Loucy (cell line): ENCODE results near the gene POU5F1.

Experiments
- H2AFZ ChIP-seq: fragments of 200-600 bp; sonication (generic); 2 replicates; pipeline ENCODE4 v1.6.0; 2016; ENCODE audit warnings: antibody characterized with exemption, mild to moderate bottlenecking, low read length, moderate library complexity
- H3F3A ChIP-seq: fragments of 200-600 bp; 2 replicates; pipeline ENCODE4 v1.6.0; 2016; ENCODE audit warnings: antibody characterized with exemption, low read depth, mild to moderate bottlenecking
- H3K27me3 ChIP-seq: fragments of 200-600 bp; sonication (generic); 2 replicates; pipeline ENCODE4 v1.6.1; 2014; ENCODE audit warnings: low read length, mild to moderate bottlenecking; ENCODE audit not compliant: insufficient read depth, poor library complexity, severe bottlenecking
- H3K36me3 ChIP-seq: fragments of 200-600 bp; sonication (generic); 2 replicates; pipeline ENCODE4 v1.6.1; 2016; ENCODE audit warnings: low read length; ENCODE audit not compliant: insufficient read depth
- H3K4me1 ChIP-seq: fragments of 200-600 bp; sonication (generic); 2 replicates; pipeline ENCODE4 v1.5.1; 2014; ENCODE audit warnings: low read length, mild to moderate bottlenecking; ENCODE audit not compliant: insufficient read depth, poor library complexity, severe bottlenecking
- H3K4me2 ChIP-seq: fragments of 200-600 bp; sonication (generic); 2 replicates; pipeline ENCODE4 v1.6.0; 2014; ENCODE audit warnings: antibody characterized with exemption, low read length, low read depth, mild to moderate bottlenecking; ENCODE audit not compliant: poor library complexity, severe bottlenecking
- H3K4me3 ChIP-seq: fragments of 200-600 bp; sonication (generic); 2 replicates; pipeline ENCODE4 v1.5.1; 2014; ENCODE audit warnings: low read length, mild to moderate bottlenecking, mixed read lengths; ENCODE audit not compliant: poor library complexity, severe bottlenecking
- H3K79me2 ChIP-seq: fragments of 200-600 bp; sonication (generic); 2 replicates; pipeline ENCODE4 v1.6.1; 2014; ENCODE audit warnings: low read length; ENCODE audit not compliant: insufficient read depth
- H3K9ac ChIP-seq: fragments of 200-600 bp; sonication (generic); 2 replicates; pipeline ENCODE4 v1.6.0; 2014; ENCODE audit warnings: mild to moderate bottlenecking, low read depth, low read length, moderate library complexity; ENCODE audit not compliant: poor library complexity, severe bottlenecking
- H3K9me2 ChIP-seq: fragments of 200-600 bp; sonication (generic); replicated peaks from 2 replicates; pipeline ENCODE4 v1.6.1; 2016; ENCODE audit warnings: low read depth, low read length, mixed read lengths
- H3K9me3 ChIP-seq: fragments of 200-600 bp; sonication (generic); 2 replicates; pipeline ENCODE4 v1.6.1; 2014; ENCODE audit warnings: mild to moderate bottlenecking, antibody characterized with exemption, low read length, low read depth; ENCODE audit not compliant: insufficient read depth
- H4K20me1 ChIP-seq: fragments of 200-600 bp; sonication (generic); 2 replicates; pipeline ENCODE4 v1.6.0; 2014; ENCODE audit warnings: antibody characterized with exemption, low read length, mild to moderate bottlenecking; ENCODE audit not compliant: insufficient read depth, poor library complexity, severe bottlenecking
- CTCF ChIP-seq: fragments of 200-600 bp; sonication (generic); conservative IDR thresholded peaks from 2 replicates; pipeline ENCODE4 v1.5.1; 2014; ENCODE audit warnings: mild to moderate bottlenecking, antibody characterized with exemption, low read length
- EZH2phosphoT487 ChIP-seq: fragments of 200-600 bp; IDR thresholded peaks from 2 replicates; pipeline ENCODE4 v1.6.1; 2018; ENCODE audit warnings: antibody characterized with exemption, mild to moderate bottlenecking, moderate library complexity, borderline replicate concordance

Gene POU5F1

DNA sequence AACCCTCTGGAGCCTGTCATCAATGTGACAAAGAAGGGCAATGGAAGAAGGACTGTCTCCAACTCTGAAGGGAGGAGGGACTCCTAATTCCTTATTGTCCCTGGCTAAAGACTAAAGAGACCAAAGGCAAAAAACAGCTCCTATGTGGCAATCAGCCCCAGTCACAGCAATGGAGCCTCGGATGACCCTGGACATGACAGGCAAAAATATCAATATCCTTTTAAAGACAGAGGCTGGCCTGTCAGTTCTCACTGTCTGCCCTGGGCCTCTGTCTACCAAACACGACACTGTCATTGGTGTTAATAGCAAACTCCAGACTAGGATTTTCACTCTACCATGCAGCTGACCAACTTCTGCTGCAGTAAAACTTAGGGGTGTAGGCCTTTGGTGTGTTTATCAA lies 38.0 kb upstream of the POU5F1 start:
- H3K36me3 ChIP-seq, result no peaks in the 10 kb centered on the region
- H3K9me3 ChIP-seq, result no peaks in the 10 kb centered on the region
- no peak overlapping the region for H3K4me3 ChIP-seq
- H3K27me3 ChIP-seq, result no peaks in the 10 kb centered on the region
- no peak overlapping the region for H3K9ac ChIP-seq
- no peaks in the 10 kb centered on the region for H3K9me2 ChIP-seq
- H3K4me1 ChIP-seq, result peaks cover 9% of the 10 kb centered on the region
- no peaks in the 10 kb centered on the region for H4K20me1 ChIP-seq
- no peak overlapping the region for H3K4me2 ChIP-seq
- H2AFZ ChIP-seq, result no peak overlapping the region
- TF ChIP-seq EZH2phosphoT487 (no peak), CTCF (no peak)
- H3K79me2 ChIP-seq, result no peaks in the 10 kb centered on the region; the same call in 1 of the 2 replicates
- 0 out of 2 replicates have a peak, but pooled peaks cover 3% of the 10 kb centered on the region for H3F3A ChIP-seq

GRCh38 chr6:31205638-31206037 lies 35.2 kb upstream of the POU5F1 start:
- H2AFZ ChIP-seq, result no peak overlapping the region
- peaks cover 24% of the 10 kb centered on the region for H3K4me1 ChIP-seq
- H4K20me1 ChIP-seq, result no peaks in the 10 kb centered on the region
- peaks cover 5% of the 10 kb centered on the region; the same call in 1 of the 2 replicates for H3K79me2 ChIP-seq
- H3K27me3 ChIP-seq, result no peaks in the 10 kb centered on the region
- H3K9me3 ChIP-seq, result no peaks in the 10 kb centered on the region
- no peak overlapping the region for H3K4me2 ChIP-seq
- H3K9ac ChIP-seq, result no peak overlapping the region
- H3K9me2 ChIP-seq, result no peaks in the 10 kb centered on the region
- 0 out of 2 replicates have a peak, but pooled peaks cover 3% of the 10 kb centered on the region for H3F3A ChIP-seq
- no peaks in the 10 kb centered on the region for H3K36me3 ChIP-seq
- TF ChIP-seq EZH2phosphoT487 (no peak), CTCF (no peak)
- no peak overlapping the region for H3K4me3 ChIP-seq

DNA sequence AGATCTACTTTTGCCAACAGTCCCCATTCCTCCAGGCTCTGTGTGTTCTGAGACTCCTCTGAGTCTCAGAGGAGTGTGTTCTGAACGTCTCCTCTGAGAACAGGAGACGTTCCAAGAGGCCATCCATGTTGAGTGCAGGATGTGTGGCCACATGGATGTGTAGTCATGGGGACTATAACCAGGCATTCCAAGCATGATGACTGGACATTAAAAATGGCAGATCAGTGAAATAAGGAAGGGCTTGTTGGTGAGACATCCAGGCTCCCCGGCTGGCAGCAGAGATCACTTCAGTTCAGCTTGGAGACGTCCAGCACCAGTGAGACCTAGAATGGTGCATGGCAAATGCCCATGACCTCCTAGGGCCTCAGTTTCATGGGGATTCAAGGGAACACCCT lies 34.3 kb upstream of the POU5F1 start:
- TF ChIP-seq EZH2phosphoT487 (no peak), CTCF (no peak)
- Histone ChIP-seq H2AFZ (no peak overlapping the region), H3K9me2 (no peaks in the 10 kb centered on the region), H3K9me3 (no peaks in the 10 kb centered on the region), H3K9ac (peak overlapping the region; percentile 35), H3K27me3 (no peaks in the 10 kb centered on the region), H3K4me1 (peaks cover 31% of the 10 kb centered on the region), H3K36me3 (no peaks in the 10 kb centered on the region), H4K20me1 (no peaks in the 10 kb centered on the region), H3K4me2 (peak overlapping the region; percentile 76), H3F3A (0 out of 2 replicates have a peak, but pooled peaks cover 3% of the 10 kb centered on the region), H3K4me3 (peak overlapping the region; percentile 71), H3K79me2 (peaks cover 14% of the 10 kb centered on the region)
